Measurements from ENCODE around the gene ZNF485.

DNA sequence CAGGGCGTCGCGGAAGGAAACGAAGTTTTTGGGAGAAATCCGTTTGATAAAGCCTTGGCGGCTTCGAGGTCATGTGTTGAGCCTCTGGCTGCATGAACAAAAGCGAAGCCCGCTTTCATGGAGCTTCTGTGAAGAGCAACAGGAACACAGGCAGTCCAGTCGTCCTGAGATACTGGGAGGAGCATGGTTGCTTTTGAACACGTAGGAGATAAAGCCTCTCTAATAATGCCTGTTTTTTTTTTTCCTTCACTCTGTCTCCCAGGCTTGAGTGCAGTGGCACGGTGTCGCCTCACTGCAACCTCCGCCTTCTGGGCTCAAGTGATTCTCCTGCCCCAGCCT is 42.9 kb downstream of the ZNF485 start:
- TF ChIP-seq ZFP3 (CRISPR knock-in tag; IDR thresholded peaks at IDR 0.05) (no peak), ARNTL (CRISPR knock-in tag; IDR thresholded peaks at IDR 0.05; ENCODE audit: borderline replicate concordance, low read depth) (no peak), ESRRG (CRISPR knock-in tag; IDR thresholded peaks at IDR 0.05) (no peak), RARB (CRISPR knock-in tag; IDR thresholded peaks at IDR 0.05) (no peak), ZC3H10 (CRISPR knock-in tag; IDR thresholded peaks at IDR 0.05) (no peak), BACH2 (CRISPR knock-in tag; IDR thresholded peaks at IDR 0.05; ENCODE audit: borderline replicate concordance) (no peak), ZFP30 (CRISPR knock-in tag; IDR thresholded peaks at IDR 0.05) (no peak), OSR1 (CRISPR knock-in tag; IDR thresholded peaks at IDR 0.05) (no peak), SNAI2 (CRISPR knock-in tag; IDR thresholded peaks at IDR 0.05) (no peak), ISL1 (CRISPR knock-in tag; IDR thresholded peaks at IDR 0.05) (no peak), ZNF565 (CRISPR knock-in tag; conservative IDR thresholded peaks at IDR 0.05; ENCODE audit: low read depth) (no peak), CSRNP3 (CRISPR knock-in tag; IDR thresholded peaks at IDR 0.05) (no peak)

Measured in SK-N-SH treated with all-trans-retinoic acid at 6 μM for 48 hours (cell line).